OCI-LY3 (cell line): ENCODE results near the gene GDF9.

Experiments
- EZH2phosphoT487 ChIP-seq: fragments of 200-600 bp; shearing (Covaris generic); IDR thresholded peaks from 2 replicates; pipeline ENCODE4 v1.6.1; 2018; ENCODE audit warnings: antibody characterized with exemption, mixed run types, low read depth
- TF ChIP-seq, protein P1 (sequence below): fragments of 200-600, 300-600 bp; sonication (generic); IDR thresholded peaks from 2 replicates; pipeline ENCODE4 v1.5.1; 2014; ENCODE audit warnings: antibody characterized with exemption, low read length, low read depth

DNA sequence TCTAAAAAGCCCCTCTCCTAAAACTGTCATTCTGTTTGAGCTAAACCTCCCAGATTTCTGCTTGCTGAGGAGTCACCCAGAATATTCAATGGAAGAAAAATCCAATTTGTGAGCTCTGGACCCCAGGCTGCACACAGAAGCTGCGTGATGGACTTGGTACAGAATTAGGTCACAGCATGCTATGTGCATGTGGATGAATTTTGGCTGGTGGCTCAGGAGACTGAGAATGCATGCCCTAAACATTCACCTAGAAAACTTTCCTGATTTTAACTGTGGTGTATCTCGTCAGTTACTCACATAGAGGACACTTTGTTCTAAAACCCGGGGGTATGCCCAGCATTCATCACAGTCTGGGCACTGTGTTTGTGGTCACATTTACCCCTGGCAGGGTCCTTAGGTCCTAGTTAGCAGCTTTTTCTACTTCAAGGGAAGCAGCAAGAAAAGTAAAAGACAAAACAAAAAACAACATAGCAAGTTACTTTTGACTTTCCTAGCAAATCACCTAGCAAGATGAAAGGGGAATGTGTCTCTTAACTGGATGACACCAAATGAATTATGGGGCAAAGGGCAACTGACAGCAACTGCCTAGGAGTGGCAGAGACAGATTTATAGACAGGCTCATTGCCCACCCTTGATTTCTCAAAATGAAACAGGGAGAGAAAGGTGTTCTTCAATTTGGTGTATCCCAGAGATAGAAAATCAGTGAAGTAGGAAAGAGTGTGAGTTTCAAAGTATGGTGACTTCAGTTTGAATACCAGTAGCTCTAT is 27.6 kb downstream of the GDF9 start:
- TF ChIP-seq, protein P1, sequence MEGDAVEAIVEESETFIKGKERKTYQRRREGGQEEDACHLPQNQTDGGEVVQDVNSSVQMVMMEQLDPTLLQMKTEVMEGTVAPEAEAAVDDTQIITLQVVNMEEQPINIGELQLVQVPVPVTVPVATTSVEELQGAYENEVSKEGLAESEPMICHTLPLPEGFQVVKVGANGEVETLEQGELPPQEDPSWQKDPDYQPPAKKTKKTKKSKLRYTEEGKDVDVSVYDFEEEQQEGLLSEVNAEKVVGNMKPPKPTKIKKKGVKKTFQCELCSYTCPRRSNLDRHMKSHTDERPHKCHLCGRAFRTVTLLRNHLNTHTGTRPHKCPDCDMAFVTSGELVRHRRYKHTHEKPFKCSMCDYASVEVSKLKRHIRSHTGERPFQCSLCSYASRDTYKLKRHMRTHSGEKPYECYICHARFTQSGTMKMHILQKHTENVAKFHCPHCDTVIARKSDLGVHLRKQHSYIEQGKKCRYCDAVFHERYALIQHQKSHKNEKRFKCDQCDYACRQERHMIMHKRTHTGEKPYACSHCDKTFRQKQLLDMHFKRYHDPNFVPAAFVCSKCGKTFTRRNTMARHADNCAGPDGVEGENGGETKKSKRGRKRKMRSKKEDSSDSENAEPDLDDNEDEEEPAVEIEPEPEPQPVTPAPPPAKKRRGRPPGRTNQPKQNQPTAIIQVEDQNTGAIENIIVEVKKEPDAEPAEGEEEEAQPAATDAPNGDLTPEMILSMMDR, result no peak
- TF ChIP-seq EZH2phosphoT487, result no peak
